SK-N-SH (cell line): ENCODE results near the gene TMEM238L. TPM values are rescaled to one million over a fixed set of nuclear protein-coding genes. Genes with fewer than 3 reads are reported as not detected.

Experiments used
- CTCF ChIA-PET: fragments of 300-600, 350-600 bp; formaldehyde crosslinking; extraction: SDS; loops from one replicate; lab custom pipeline; 2021; lab: Yijun Ruan, JAX
- POLR2A ChIA-PET: fragments of 350-600 bp; sonication (Branson Sonifier 250); formaldehyde crosslinking; extraction: SDS; loops from one replicate; lab custom pipeline; 2020; ENCODE audit warnings: antibody characterized with exemption, inconsistent platforms; lab: Yijun Ruan, JAX
- DNase-seq: peaks from one replicate; pipeline ENCODE4 v3.0.0; 2012
- H2AFZ ChIP-seq: fragments of 200-600 bp; sonication (generic); 2 replicates; pipeline ENCODE4 v1.8.1; 2016; ENCODE audit warnings: antibody characterized with exemption, mild to moderate bottlenecking, low read depth
- H3F3A ChIP-seq: fragments of 200-600 bp; sonication (generic); replicated peaks from 2 replicates; pipeline ENCODE3; 2016; ENCODE audit warnings: antibody characterized with exemption, mild to moderate bottlenecking; ENCODE audit not compliant: insufficient read depth
- H3K27ac ChIP-seq, 2 experiments: fragments of 200-500 bp in 1 of 2; fragments of 200-600 bp in 1 of 2; sonication (Bioruptor generic) in 1 of 2; sonication (generic), shearing (Covaris generic) in 1 of 2; 2 replicates each; pipeline versions ENCODE4 v1.5.1 to v1.6.1; 2014 to 2016; ENCODE audit warnings: low read depth in 2 of 2, inconsistent platforms in 1 of 2, low read length in 1 of 2, mild to moderate bottlenecking in 1 of 2, mixed read lengths in 1 of 2
- H3K27me3 ChIP-seq: fragments of 200-600 bp; sonication (generic), shearing (Covaris generic); 2 replicates; pipeline ENCODE4 v1.6.1; 2016; ENCODE audit warnings: mixed run types; ENCODE audit not compliant: insufficient read depth
- H3K36me3 ChIP-seq, 2 experiments: fragments of 200-500 bp in 1 of 2; fragments of 200-600 bp in 1 of 2; sonication (Bioruptor generic) in 1 of 2; sonication (generic) in 1 of 2; replicated peaks in 1 of 2; 2 replicates each; pipeline versions ENCODE3 to v1.5.1; 2014 to 2016; ENCODE audit warnings: low read length in 1 of 2, mild to moderate bottlenecking in 1 of 2; ENCODE audit not compliant: insufficient read depth in 2 of 2, control insufficient read depth in 1 of 2
- H3K4me1 ChIP-seq, 2 experiments: fragments of 200-500 bp in 1 of 2; fragments of 200-600 bp in 1 of 2; sonication (Bioruptor generic) in 1 of 2; sonication (generic), shearing (Covaris generic) in 1 of 2; 2 replicates each; pipeline versions ENCODE4 v1.5.1 to v1.6.1; 2014 to 2016; ENCODE audit warnings: low read depth in 1 of 2, low read length in 1 of 2, mixed run types in 1 of 2; ENCODE audit not compliant: insufficient read depth in 2 of 2, control insufficient read depth in 1 of 2
- H3K4me2 ChIP-seq: fragments of 200-600 bp; sonication (generic), shearing (Covaris generic); 2 replicates; pipeline ENCODE4 v1.6.1; 2017; ENCODE audit warnings: mixed run types
- H3K4me3 ChIP-seq, 2 experiments: fragments of 200-500 bp in 1 of 2; fragments of 200-600 bp in 1 of 2; sonication (Bioruptor generic) in 1 of 2; sonication (generic), shearing (Covaris generic) in 1 of 2; 2 replicates each; pipeline versions ENCODE4 v1.5.1 to v1.8.1; 2014 to 2016; ENCODE audit warnings: low read depth in 2 of 2, inconsistent platforms in 1 of 2, low read length in 1 of 2, mild to moderate bottlenecking in 1 of 2, mixed read lengths in 1 of 2, moderate library complexity in 1 of 2
- H3K79me2 ChIP-seq: fragments of 200-600 bp; sonication (generic); 2 replicates; pipeline ENCODE4 v1.8.1; 2017; ENCODE audit warnings: mild to moderate bottlenecking; ENCODE audit not compliant: insufficient read depth
- H3K9ac ChIP-seq: fragments of 200-600 bp; sonication (generic); 2 replicates; pipeline ENCODE4 v1.6.1; 2017; ENCODE audit warnings: mixed run types
- H3K9me2 ChIP-seq: fragments of 200-600 bp; sonication (generic); 2 replicates; pipeline ENCODE4 v1.6.1; 2017; ENCODE audit warnings: mixed run types
- H3K9me3 ChIP-seq: fragments of 200-600 bp; sonication (generic); 2 replicates; pipeline ENCODE4 v1.6.1; 2017; ENCODE audit warnings: mixed run types, mild to moderate bottlenecking, moderate library complexity
- H4K20me1 ChIP-seq: fragments of 200-600 bp; sonication (generic); 2 replicates; pipeline ENCODE4 v1.6.1; 2017; ENCODE audit warnings: mild to moderate bottlenecking, mixed run types; ENCODE audit not compliant: insufficient read depth
- ELF1 ChIP-seq: IDR thresholded peaks from 2 replicates; pipeline ENCODE4 v1.4.0; 2012
- EP300 ChIP-seq, 2 experiments: IDR thresholded peaks; 2 replicates each; pipeline versions ENCODE4 v1.4.0 to v1.6.1; 2012; ENCODE audit warnings: borderline replicate concordance in 1 of 2, low read depth in 1 of 2, low read length in 1 of 2
- FOXJ3 ChIP-seq: sonication (generic); formaldehyde crosslinking; IDR thresholded peaks from 2 replicates; pipeline ENCODE4 v1.5.1; 2020; ENCODE audit warnings: mild to moderate bottlenecking, missing genetic modification reagents
- FOXM1 ChIP-seq: IDR thresholded peaks from 2 replicates; pipeline ENCODE4 v1.4.0; 2012; ENCODE audit warnings: low read depth, mild to moderate bottlenecking
- GABPA ChIP-seq: IDR thresholded peaks from 2 replicates; pipeline ENCODE4 v1.4.0; 2012; ENCODE audit warnings: low read depth, mild to moderate bottlenecking
- MXI1 ChIP-seq: IDR thresholded peaks from 2 replicates; pipeline ENCODE4 v1.6.1; 2012; ENCODE audit warnings: mild to moderate bottlenecking, low read depth, low read length, improper control_type of control experiment
- NFIC ChIP-seq: IDR thresholded peaks from 2 replicates; pipeline ENCODE4 v1.4.0; 2012; ENCODE audit warnings: borderline replicate concordance
- POLR2AphosphoS5 ChIP-seq: IDR thresholded peaks from 2 replicates; pipeline ENCODE4 v1.6.1; 2012; ENCODE audit warnings: low read depth, low read length
- RAD21 ChIP-seq: IDR thresholded peaks from 2 replicates; pipeline ENCODE4 v1.6.1; 2012; ENCODE audit warnings: mild to moderate bottlenecking, low read length
- RFX5 ChIP-seq: IDR thresholded peaks from 2 replicates; pipeline ENCODE4 v1.6.1; 2012; ENCODE audit warnings: mild to moderate bottlenecking, improper control_type of control experiment, low read length
- RXRA ChIP-seq: IDR thresholded peaks from 2 replicates; pipeline ENCODE4 v1.4.0; 2012; ENCODE audit warnings: low read depth, mild to moderate bottlenecking, borderline replicate concordance
- SMC3 ChIP-seq: IDR thresholded peaks from 2 replicates; pipeline ENCODE4 v1.6.1; 2012; ENCODE audit warnings: low read depth, low read length, improper control_type of control experiment
- TCF12 ChIP-seq: IDR thresholded peaks from 2 replicates; pipeline ENCODE4 v1.4.0; 2012
- YY1 ChIP-seq: IDR thresholded peaks from 2 replicates; pipeline ENCODE4 v1.4.0; 2012; ENCODE audit warnings: low read depth, mild to moderate bottlenecking
- WGBS: methylation state at CpG from one replicate; pipeline ENCODE4 v1.1.6; 2017; ENCODE audit warnings: low lambda C conversion rate; 5-methylcytosine and 5-hydroxymethylcytosine counted together
- polyA plus RNA-seq, 3 experiments: library from polyadenylated mRNA; depleted of rRNA; stranded (reverse); fragments of >200 nt; gene quantifications; 2 replicates each; pipeline ENCODE4 v1.2.3, GENCODE V29; 2012
- TF ChIP-seq, protein P1 (sequence below): IDR thresholded peaks from 2 replicates; pipeline ENCODE4 v1.4.0; 2012; ENCODE audit warnings: low read depth
- TF ChIP-seq, protein P2 (sequence below): fragments of 150-350 bp; IDR thresholded peaks from 2 replicates; pipeline ENCODE4 v1.6.1; 2016; ENCODE audit warnings: mild to moderate bottlenecking, low read depth, low read length
- TF ChIP-seq, protein P3 (sequence below): fragments of 200-600 bp; sonication (generic); IDR thresholded peaks from 2 replicates; pipeline ENCODE4 v1.6.1; 2017; ENCODE audit warnings: antibody characterized with exemption, mild to moderate bottlenecking, moderate library complexity

The TMEM238L gene
- polyA plus RNA-seq, 1 of the 3 experiments (the other 2 are of a cell fraction): not detected

DNA sequence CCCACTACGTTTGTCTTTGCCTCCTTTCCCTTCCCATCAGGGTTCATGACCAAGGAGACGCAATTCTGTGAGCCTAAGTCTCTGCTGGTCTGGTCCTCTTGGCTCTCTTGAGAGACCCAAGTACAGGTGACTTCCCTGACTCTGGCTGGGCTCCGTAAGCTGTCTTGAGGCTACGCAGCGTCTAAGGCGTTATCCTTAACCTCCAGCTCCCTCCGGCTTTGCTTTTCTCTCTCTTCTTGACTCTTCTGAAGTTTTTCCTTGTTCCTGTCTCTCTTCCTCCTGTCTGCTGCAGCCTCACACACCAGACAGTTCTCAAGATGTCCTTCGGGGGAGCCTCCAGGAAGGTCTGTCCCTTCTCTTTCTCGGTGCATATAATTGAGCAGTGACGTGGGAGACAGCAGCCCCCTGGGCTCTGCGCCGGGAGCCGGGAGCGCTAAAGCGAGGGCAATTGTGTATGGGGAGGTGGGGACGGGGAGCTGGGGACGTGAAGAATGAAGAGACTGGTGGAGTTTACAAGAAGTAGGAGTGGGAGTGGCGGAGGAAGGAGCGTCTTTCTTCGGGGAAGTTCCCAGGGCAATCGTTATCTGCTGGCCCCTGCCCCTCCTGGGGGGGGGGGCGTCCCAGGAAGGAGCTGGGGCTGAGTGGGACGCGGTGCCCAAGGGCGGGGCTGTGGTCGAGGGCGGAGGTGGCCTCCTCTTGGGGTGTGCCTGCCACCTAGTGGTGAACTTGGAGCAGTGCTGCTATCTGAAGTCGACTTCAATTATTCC, 40.9 kb upstream of the TMEM238L start:
- Histone ChIP-seq H3K9me2 (no peaks in the 10 kb centered on the region), H3K4me3 (peak overlapping the region; percentile 38 to 56), H3K27me3 (no peaks in the 10 kb centered on the region), H4K20me1 (no peaks in the 10 kb centered on the region), H2AFZ (0 out of 2 replicates have a peak overlapping the region, but pooled peaks have one; percentile 65), H3F3A (no peaks in the 10 kb centered on the region), H3K4me1 (peaks cover 0 to 4% of the 10 kb centered on the region in 2 experiments; a peak in 1 of 4 replicates), H3K9ac (no peak overlapping the region), H3K9me3 (no peaks in the 10 kb centered on the region), H3K36me3 (no peaks in the 10 kb centered on the region), H3K4me2 (peak overlapping the region; percentile 76), H3K79me2 (no peaks in the 10 kb centered on the region), H3K27ac (no peak overlapping the region)
- TF ChIP-seq POLR2AphosphoS5 (no peak), FOXM1 (no peak), SMC3 (peak; percentile 78), GABPA (no peak), RAD21 (peak; percentile 84), ELF1 (no peak), YY1 (no peak), RFX5 (no peak), TCF12 (no peak), NFIC (no peak), MXI1 (no peak), EP300 (IDR thresholded peaks at IDR 0.05; ENCODE audit: borderline replicate concordance in 1 of 2, low read depth in 1 of 2, low read length in 1 of 2) (no peak), RXRA (no peak), FOXJ3 (CRISPR knock-in tag) (no peak)
- TF ChIP-seq, protein P1, sequence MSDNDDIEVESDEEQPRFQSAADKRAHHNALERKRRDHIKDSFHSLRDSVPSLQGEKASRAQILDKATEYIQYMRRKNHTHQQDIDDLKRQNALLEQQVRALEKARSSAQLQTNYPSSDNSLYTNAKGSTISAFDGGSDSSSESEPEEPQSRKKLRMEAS: no peak
- TF ChIP-seq, protein P2, sequence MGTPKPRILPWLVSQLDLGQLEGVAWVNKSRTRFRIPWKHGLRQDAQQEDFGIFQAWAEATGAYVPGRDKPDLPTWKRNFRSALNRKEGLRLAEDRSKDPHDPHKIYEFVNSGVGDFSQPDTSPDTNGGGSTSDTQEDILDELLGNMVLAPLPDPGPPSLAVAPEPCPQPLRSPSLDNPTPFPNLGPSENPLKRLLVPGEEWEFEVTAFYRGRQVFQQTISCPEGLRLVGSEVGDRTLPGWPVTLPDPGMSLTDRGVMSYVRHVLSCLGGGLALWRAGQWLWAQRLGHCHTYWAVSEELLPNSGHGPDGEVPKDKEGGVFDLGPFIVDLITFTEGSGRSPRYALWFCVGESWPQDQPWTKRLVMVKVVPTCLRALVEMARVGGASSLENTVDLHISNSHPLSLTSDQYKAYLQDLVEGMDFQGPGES: no peak
- TF ChIP-seq, protein P3, sequence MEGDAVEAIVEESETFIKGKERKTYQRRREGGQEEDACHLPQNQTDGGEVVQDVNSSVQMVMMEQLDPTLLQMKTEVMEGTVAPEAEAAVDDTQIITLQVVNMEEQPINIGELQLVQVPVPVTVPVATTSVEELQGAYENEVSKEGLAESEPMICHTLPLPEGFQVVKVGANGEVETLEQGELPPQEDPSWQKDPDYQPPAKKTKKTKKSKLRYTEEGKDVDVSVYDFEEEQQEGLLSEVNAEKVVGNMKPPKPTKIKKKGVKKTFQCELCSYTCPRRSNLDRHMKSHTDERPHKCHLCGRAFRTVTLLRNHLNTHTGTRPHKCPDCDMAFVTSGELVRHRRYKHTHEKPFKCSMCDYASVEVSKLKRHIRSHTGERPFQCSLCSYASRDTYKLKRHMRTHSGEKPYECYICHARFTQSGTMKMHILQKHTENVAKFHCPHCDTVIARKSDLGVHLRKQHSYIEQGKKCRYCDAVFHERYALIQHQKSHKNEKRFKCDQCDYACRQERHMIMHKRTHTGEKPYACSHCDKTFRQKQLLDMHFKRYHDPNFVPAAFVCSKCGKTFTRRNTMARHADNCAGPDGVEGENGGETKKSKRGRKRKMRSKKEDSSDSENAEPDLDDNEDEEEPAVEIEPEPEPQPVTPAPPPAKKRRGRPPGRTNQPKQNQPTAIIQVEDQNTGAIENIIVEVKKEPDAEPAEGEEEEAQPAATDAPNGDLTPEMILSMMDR: peak; percentile 76
- 11% methylated on average over 24 of the region's 28 CpGs for WGBS
- ChIA-PET POLR2A (no interaction called here), CTCF (interaction anchor here (0.6 to 8.3 kb wide), 30 partner anchors 10 to 1141 kb away, joined by 3 to 165 read pairs (median 5); partner anchors contain the start of genes ADPRM and SCO1)
- DNase-seq: peak; percentile 84
